Retinal pigment epithelial cell (primary cell): ENCODE results near the gene TSPYL1.
"Not testable (repeated sequence)": the region's sequence is repeated elsewhere in the genome, so short reads cannot be mapped to it uniquely, and the experiment has no call there.

Experiments used
- DNase-seq: peaks from one replicate; pipeline ENCODE4 v3.0.0-alpha.2; 2010; ENCODE audit warnings: low read depth
- H3K4me3 ChIP-seq: 2 replicates; pipeline ENCODE4 v1.5.1; 2011; ENCODE audit warnings: mild to moderate bottlenecking, low read length, control low read depth, moderate library complexity
- TF ChIP-seq, protein P1 (sequence below): conservative IDR thresholded peaks from 2 replicates; pipeline ENCODE4 v1.5.1; 2011; ENCODE audit warnings: low read depth, low read length, control low read depth, inconsistent platforms

The TSPYL1 gene

DNA sequence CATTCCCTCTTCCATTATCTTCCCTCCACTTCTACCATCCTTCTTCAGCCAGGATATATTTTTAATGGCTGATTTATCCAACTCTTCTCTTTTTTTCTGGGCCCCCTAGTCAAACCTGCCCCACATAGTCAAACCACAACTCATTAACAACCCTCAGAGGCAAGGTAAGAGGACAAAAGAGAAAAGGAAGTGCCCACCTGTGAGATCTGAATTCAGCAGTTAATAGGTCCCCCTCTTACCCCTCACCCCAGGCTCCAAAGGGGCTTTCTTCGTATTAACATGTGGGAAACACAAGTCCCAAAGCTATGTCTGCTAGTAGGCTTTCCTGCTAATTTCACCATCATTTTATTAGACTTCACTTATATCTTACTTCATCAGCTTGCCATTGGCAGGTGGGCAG, 44.1 kb upstream of the TSPYL1 start:
- no peak for DNase-seq
- TF ChIP-seq, protein P1, sequence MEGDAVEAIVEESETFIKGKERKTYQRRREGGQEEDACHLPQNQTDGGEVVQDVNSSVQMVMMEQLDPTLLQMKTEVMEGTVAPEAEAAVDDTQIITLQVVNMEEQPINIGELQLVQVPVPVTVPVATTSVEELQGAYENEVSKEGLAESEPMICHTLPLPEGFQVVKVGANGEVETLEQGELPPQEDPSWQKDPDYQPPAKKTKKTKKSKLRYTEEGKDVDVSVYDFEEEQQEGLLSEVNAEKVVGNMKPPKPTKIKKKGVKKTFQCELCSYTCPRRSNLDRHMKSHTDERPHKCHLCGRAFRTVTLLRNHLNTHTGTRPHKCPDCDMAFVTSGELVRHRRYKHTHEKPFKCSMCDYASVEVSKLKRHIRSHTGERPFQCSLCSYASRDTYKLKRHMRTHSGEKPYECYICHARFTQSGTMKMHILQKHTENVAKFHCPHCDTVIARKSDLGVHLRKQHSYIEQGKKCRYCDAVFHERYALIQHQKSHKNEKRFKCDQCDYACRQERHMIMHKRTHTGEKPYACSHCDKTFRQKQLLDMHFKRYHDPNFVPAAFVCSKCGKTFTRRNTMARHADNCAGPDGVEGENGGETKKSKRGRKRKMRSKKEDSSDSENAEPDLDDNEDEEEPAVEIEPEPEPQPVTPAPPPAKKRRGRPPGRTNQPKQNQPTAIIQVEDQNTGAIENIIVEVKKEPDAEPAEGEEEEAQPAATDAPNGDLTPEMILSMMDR = no peak
- H3K4me3 ChIP-seq = no peak overlapping the region

DNA sequence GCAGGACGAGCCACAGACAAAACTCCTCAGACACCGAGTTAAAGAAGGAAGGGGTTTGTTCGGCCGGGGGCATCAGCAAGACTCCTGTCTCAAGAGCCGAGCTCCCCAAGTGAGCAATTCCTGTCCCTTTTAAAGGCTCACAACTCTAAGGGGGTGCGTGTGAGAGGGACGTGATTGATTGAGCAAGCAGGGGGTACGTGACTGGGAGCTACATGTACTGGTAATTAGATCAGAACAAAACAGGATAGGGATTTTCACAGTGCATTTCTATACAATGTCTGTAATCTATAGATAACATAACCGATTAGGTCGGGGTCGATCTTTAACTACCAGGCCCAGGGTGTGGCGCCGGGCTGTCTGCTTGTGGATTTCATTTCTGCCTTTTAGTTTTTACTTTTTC, 42.2 kb upstream of the TSPYL1 start:
- not testable (repeated sequence) for DNase-seq, H3K4me3 ChIP-seq

- TF ChIP-seq, protein P1 = no peak
- DNase-seq = no peak
- no peak overlapping the region for H3K4me3 ChIP-seq
Measured at GRCh38 chr6:116316772-116317467, 37.2 kb upstream of the TSPYL1 start.

DNA sequence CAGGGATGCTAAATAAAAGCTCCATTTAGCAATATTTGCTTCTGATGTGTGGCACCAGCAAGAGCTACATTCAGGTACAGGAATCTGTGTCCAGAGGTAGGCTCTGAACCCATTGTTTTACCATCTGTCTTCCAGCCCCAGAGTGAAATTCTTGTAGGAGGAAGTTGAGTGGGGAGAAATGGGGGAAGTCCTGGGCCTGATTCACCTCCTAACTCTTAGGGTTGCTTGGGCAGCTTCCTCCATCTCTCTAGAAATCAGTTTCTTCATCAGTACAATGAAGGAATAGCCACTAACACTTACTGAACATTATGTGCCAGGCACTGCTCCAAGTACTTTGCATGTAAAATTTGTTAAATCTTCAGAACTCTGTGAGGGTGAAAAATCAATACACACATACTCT, 35.1 kb upstream of the TSPYL1 start:
- no peak for DNase-seq
- TF ChIP-seq, protein P1 = no peak
- H3K4me3 ChIP-seq = no peak overlapping the region

GRCh38 chr6:116314218-116314617, 34.5 kb upstream of the TSPYL1 start:
- no peak overlapping the region for H3K4me3 ChIP-seq
- TF ChIP-seq, protein P1 = no peak
- no peak for DNase-seq

GRCh38 chr6:116313101-116313776, 33.5 kb upstream of the TSPYL1 start:
- TF ChIP-seq, protein P1 = no peak
- DNase-seq = no peak

GRCh38 chr6:116309657-116310056, 29.9 kb upstream of the TSPYL1 start:
- DNase-seq = no peak
- H3K4me3 ChIP-seq = no peak overlapping the region
- TF ChIP-seq, protein P1 = no peak

More at GRCh38 chr6:116313101-116313776, 33.5 kb upstream of the TSPYL1 start:
- no peak overlapping the region for H3K4me3 ChIP-seq
